ENCODE measurements around the gene APCDD1L.
"Not testable (repeated sequence)": the region's sequence is repeated elsewhere in the genome, so short reads cannot be mapped to it uniquely, and the experiment has no call there.

APCDD1L gene

DNA sequence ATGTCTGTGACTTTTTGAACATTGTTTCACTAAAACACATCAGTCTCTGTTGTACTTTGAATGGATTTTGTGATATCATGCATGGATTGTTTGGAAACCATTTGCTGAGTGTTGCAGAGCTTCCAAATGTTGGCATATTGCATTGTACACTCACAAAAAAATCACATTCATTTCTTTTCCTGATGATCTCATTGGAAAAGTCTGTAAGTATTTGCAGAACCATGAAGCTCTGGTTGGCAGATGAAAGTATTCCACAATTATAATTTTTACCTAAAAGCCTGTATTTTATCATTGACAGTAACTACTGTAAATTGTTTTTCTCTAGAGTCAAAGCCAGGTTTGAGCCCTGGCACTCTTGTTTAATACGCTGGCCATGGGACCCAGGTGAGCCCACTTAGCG lies 84.1 kb downstream of the APCDD1L start:
- TF ChIP-seq, protein P1, sequence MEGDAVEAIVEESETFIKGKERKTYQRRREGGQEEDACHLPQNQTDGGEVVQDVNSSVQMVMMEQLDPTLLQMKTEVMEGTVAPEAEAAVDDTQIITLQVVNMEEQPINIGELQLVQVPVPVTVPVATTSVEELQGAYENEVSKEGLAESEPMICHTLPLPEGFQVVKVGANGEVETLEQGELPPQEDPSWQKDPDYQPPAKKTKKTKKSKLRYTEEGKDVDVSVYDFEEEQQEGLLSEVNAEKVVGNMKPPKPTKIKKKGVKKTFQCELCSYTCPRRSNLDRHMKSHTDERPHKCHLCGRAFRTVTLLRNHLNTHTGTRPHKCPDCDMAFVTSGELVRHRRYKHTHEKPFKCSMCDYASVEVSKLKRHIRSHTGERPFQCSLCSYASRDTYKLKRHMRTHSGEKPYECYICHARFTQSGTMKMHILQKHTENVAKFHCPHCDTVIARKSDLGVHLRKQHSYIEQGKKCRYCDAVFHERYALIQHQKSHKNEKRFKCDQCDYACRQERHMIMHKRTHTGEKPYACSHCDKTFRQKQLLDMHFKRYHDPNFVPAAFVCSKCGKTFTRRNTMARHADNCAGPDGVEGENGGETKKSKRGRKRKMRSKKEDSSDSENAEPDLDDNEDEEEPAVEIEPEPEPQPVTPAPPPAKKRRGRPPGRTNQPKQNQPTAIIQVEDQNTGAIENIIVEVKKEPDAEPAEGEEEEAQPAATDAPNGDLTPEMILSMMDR (IDR thresholded peaks at IDR 0.05; ENCODE audit: control extremely low read depth, extremely low read depth, low read depth, missing control alignments) = no peak
- POLR2A ChIA-PET = no interaction called here
- no peak for DNase-seq (ENCODE audit: extremely low spot score)
- CTCF ChIA-PET = interaction anchor here (1.6 to 3.0 kb wide), 4 partner anchors 10 to 41 kb away, joined by 4 to 15 read pairs (median 10); no protein-coding TSS in a partner anchor

DNA sequence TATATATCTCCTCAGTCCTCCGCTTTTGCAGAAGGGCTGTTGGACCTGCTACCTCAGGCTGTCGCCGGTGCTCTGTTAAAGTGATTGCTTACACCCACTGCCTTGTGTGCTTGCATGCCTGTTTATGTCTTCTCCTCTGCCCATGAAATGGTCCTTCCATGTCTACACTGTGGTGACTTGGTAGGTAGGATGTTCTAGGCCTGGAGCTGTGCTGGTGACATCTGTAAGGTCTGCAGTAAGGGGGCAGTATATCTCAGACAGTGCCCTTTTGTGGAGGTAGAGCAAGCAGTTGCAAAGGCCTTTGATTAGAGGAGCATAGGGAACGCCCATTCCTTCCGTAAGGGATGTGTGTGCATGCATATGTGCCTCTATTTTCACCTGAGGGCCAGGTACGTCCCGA lies 85.9 kb downstream of the APCDD1L start:
- ChIA-PET CTCF (interaction anchor here (0.6 to 1.2 kb wide), 3 partner anchors 11 to 229 kb away, joined by 3 to 4 read pairs (median 3); no protein-coding TSS in a partner anchor), POLR2A (no interaction called here)
- TF ChIP-seq, protein P1 (IDR thresholded peaks at IDR 0.05; ENCODE audit: control extremely low read depth, extremely low read depth, low read depth, missing control alignments) = no peak
- no peak for DNase-seq (ENCODE audit: extremely low spot score)

DNA sequence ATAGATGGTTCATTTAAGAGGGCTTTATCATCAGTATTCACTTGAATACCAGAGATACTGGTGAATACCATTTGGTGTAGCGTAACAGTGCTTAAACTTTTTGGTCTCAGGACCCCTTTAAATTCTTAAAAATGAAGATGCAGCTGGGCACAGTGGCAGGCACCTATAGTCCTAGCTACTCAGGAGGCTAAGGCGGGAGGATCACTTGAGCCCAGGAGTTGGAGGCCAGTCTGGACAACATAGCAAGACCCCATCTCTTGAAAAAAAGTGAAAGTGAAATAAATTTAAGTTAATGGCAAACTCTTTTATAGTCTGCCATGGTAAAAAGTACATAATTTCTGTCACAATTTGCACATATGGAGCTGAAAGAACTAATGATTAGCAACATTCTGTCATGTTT lies 86.8 kb downstream of the APCDD1L start:
- CTCF ChIA-PET = interaction anchor here (1.1 to 1.2 kb wide), 2 partner anchors 10 to 20 kb away, joined by 3 to 4 read pairs; no protein-coding TSS in a partner anchor
- TF ChIP-seq, protein P1 (IDR thresholded peaks at IDR 0.05; ENCODE audit: control extremely low read depth, extremely low read depth, low read depth, missing control alignments) = no peak
- POLR2A ChIA-PET = no interaction called here
- no peak for DNase-seq (ENCODE audit: extremely low spot score)

DNA sequence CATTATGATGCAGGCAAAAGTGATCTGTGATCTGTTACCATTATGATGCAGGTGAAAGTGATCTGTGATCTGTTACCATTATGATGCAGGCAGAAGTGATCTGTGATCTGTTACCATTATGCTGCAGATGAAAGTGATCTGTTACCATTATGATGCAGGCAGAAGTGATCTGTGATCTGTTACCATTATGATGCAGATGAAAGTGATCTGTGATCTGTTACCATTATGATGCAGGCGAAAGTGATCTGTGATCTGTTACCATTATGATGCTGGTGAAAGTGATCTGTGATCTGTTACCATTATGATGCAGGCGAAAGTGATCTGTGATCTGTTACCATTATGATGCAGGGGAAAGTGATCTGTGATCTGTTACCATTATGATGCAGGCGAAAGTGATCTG lies 87.6 kb downstream of the APCDD1L start:
- CTCF ChIA-PET; POLR2A ChIA-PET; DNase-seq (ENCODE audit: extremely low spot score): not testable (repeated sequence)

DNA sequence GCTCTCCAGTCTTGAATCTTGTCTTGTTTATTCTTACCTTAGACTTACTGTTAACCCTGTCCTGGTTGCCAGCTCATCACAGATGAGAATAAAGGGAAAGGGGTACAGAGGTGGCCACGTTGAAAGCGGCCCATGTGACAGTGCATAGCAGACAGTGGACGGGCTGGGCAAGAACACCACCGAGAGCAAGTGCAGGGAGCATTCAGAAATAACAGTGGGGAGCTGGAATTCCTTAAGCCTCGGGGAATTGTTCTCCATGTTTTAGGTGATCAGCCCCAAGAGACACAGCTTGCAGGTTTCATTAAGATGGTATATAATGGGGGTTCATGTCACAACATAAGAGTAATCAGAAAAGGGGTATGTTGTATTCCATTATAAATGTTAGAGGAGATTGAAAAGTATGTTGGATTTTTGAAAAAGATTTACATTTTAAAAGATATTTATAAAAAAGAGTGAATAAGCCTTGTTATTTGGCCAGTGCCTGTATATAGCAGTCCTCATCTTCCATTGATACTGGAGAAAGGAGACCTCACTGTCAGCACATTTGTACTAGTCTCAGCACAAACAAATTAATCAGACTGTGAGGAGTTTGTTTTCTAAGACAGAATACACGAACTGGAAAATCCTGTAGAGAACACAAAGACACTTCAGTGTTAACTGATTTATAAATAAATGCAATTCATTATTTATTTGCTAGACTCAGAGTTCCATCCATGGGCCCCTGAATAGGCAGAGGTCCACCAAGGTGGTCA lies 90.8 kb downstream of the APCDD1L start:
- POLR2A ChIA-PET = no interaction called here
- CTCF ChIA-PET = interaction anchor here (0.7 to 1.7 kb wide), 4 partner anchors 10 to 27 kb away, joined by 3 to 6 read pairs (median 4); no protein-coding TSS in a partner anchor
- DNase-seq (ENCODE audit: extremely low spot score) = no peak
- TF ChIP-seq, protein P1 (IDR thresholded peaks at IDR 0.05; ENCODE audit: control extremely low read depth, extremely low read depth, low read depth, missing control alignments) = no peak

DNA sequence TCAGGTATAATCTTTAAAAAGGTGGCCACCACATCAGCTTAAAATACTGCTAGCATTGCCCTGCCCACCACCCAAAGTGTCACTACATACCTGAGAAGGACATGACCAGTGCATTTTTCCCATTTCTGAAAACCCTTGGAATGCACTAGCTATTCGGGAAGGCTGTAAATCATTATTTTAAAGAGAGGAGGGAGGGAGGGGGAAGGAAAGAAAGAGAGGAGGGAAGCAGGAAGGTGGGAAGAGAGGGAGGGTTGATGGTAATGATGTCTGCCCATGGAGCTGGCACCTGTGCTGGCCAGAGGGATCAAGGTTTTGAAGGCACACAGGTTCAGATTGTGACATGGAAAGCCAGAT lies 93.7 kb downstream of the APCDD1L start:
- TF ChIP-seq, protein P1 (IDR thresholded peaks at IDR 0.05; ENCODE audit: control extremely low read depth, extremely low read depth, low read depth, missing control alignments) = no peak
- ChIA-PET CTCF (interaction anchor here (1.1 to 1.8 kb wide), 5 partner anchors 10 to 60 kb away, joined by 3 to 9 read pairs (median 4); no protein-coding TSS in a partner anchor), POLR2A (no interaction called here)
- no peak for DNase-seq (ENCODE audit: extremely low spot score)

DNA sequence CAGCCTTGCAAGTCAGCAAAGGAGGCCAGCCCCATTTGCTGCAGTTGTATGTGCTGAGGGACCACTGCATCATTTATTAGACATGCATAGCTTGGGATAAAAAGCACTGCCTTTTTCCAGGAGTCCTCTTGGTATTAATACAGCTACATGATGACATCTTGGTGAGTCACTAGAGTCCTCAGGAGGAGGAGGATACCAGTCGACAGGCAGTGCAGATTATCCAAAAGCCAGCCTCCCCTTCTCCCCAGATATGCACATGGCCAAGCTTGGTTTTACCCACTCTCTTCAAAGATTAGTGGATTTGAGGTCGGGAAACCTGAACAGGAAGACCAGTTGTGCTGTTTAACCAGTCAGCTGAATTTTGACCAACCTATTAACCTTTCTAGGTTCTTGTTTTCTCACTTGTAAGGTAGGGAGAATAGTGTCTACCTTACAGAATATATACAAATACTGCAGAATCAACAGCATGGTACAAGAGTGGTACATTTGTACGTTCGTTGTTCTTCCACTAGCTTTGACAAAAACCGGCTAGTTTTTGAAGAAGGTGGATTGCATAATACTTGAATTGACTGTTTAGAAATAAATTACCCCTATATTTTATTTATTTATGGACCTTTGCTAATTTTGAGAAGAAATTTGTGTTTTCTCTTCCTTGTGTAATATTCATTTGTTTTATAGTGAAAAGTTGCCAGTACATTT lies 94.3 kb downstream of the APCDD1L start:
- POLR2A ChIA-PET = no interaction called here
- CTCF ChIA-PET = interaction anchor here (1.1 to 1.8 kb wide), 6 partner anchors 10 to 60 kb away, joined by 3 to 9 read pairs (median 4); no protein-coding TSS in a partner anchor
- TF ChIP-seq, protein P1 (IDR thresholded peaks at IDR 0.05; ENCODE audit: control extremely low read depth, extremely low read depth, low read depth, missing control alignments) = no peak
- no peak for DNase-seq (ENCODE audit: extremely low spot score)

Measured in GM10248 (cell line).